GM19023 (cell line): ENCODE measurements around the gene AUTS2.

Source experiments
- ATAC-seq: cut with Tn5 transposase; IDR thresholded peaks from one replicate; pipeline ENCODE4 v1.9.1; 2021; ENCODE audit warnings: mild to moderate bottlenecking, moderate library complexity; ENCODE audit not compliant: unreplicated experiment

The AUTS2 gene

GRCh38 chr7:70142247-70142932, 544.1 kb downstream of the AUTS2 start:
- ATAC-seq, result no peak

- ATAC-seq, result no peak
Observed at GRCh38 chr7:70143075-70144044, 545.1 kb downstream of the AUTS2 start.

- no peak for ATAC-seq
Observed at GRCh38 chr7:70148997-70149396, 550.7 kb downstream of the AUTS2 start.

GRCh38 chr7:70152313-70152712, 554.0 kb downstream of the AUTS2 start:
- ATAC-seq, result no peak

DNA sequence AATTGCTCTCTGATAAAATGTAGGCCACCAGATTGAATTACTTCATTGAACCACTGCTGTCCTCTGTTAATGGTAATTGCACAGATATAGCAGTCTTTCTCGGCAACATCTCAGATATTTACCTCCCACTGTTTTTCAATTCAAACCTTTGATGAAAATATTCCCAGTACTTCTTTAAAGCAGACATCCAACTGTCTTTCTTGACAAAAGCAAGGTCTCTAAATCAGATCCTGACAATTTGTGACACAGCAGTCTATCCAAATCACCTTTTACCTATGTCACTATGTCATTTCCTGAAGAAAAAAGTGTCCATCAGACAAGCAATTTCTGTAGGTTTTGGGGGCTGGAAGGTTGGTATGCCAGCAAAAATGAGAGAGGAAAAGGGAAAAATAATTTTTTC, 555.7 kb downstream of the AUTS2 start:
- ATAC-seq, result no peak

DNA sequence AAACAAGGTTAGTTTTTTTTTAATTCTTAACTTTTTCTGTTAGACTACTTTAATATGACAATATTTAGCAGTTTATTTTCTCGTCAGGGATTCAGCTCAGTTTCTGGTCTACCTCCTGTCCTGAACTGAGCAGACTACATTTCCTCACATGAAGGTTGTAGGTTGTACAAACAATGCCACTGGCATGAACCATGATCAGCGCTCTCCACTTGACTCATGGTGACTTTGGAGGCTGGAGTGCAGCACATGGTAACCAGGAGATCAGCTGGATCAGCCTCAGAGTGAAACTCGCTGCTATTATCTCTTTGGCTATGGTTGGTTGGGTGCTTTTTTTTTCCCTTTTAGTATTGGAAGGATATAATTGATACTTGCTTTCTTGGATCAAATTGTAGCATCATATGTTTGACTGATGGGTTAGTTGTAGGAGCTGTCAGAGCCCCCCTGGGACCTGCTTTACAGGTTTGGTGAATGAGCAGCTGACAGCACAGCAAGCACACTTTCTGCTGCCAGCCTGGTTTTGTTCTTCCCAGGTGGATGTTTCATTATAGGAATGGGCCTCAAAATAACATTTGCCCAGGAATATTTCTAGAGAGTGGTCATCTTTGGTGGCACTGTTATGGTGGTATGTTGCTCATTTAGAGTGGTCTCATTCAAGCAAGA, 556.4 kb downstream of the AUTS2 start:
- no peak for ATAC-seq

GRCh38 chr7:70156057-70156456, 557.8 kb downstream of the AUTS2 start:
- ATAC-seq, result no peak

- ATAC-seq, result no peak
Observed at GRCh38 chr7:70159121-70159520, 560.8 kb downstream of the AUTS2 start.

DNA sequence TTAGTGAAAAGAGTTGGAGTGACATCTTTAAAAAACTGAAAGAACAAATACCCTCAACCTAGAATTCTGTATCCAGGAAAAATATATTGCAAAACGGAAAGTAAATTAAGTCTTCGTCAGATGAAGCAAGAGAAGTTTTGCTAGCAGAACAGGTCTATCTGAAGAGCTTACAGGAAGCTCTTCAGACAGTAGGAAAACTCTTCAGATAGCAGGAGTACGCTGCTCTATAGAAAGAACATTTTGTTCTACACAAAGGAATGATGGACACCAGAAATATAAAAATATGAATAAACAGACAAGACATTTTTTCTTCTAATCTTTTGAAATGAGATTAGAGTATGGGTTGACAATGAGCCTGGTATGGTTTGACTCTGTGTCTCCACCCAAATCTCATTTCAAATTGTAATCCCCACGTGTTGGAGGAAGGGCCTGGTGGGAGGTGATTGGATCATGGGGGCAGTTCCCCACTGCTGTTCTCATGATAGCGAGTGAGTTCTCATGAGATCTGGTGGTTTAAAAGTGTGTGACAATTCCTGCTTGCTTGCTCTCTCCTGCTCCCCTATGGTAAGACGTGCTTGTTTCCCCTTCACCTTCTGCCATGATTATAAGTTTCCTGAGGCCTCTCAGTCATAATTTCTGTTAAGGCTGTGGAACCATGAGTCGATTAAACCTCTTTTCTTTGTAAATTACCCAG, 567.3 kb downstream of the AUTS2 start:
- no peak for ATAC-seq

- ATAC-seq, result no peak
Observed at GRCh38 chr7:70171369-70171920, 573.2 kb downstream of the AUTS2 start.

DNA sequence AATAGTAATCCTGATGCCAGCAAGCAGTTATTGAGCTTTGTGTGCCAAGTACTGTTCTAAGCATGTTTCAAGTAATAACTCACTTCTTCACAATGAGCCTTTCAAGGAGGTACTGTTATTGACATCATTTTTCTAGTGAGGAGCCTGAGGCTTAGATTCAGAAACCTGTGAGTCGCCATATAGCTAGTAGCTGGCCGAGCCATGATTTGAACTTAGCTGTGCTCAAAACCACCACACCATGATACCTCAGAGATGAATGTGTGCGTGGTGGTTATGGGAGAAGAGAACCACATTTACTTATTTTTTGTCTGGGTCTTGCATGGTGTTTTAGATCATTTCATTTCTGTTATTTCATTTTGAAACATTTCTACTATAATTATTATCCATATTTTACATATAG, 578.9 kb downstream of the AUTS2 start:
- ATAC-seq, result no peak

DNA sequence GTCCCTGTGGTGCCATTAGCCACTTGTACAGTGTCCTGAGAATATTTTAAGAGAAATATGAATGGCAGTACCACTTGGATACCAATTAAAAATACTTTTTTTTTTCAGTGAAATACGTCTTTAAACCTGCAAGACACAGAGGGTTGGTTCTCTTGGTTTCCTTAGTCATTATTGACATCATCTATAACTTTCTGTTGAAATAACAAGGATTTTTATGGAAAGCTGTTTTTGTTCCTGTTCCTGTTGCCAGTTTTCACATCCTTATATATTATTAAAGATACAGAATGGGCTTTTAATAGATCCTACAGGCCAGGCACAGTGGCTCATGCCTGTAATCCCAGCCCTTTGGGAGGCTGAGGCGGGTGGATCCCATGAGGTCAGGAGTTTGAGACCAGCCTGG, 579.9 kb downstream of the AUTS2 start:
- ATAC-seq, result no peak

DNA sequence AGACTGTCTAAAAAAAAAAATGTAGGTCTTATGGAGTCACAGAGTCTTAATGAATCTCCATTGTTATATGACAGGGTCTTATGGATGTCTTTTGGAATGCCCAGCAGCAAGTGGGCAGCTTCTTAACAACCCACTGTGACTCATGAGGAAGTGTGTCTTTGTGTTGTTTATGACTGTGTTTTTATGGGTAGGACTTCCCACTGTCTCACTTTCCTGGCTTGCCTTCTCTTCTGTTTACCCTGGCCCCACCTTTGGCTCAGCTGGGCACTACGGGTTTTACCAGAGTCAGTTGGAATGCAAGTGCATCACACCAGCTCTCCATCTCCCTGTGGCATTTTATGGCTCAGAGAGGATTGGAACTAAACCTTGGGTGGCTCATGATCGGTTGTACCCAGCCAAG, 580.5 kb downstream of the AUTS2 start:
- ATAC-seq, result no peak

DNA sequence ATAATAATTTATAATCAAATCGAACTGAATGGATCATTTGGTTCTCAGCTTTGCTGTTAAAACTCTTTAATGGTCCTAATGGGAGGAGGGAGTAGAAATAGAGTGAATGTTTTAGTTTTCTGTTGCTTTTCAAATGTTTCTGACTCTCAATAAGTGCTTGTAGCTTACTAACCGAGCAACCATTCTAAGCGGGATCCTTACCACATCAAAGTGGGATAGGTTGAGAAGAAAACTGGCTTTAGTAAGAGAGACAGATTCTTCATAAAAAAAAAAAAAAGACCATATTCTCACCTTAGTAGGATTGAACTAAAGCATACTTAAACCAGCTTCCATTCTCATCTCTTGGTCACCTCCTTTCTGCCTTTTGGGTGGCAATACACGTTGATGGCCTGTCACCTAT, 584.2 kb downstream of the AUTS2 start:
- no peak for ATAC-seq

DNA sequence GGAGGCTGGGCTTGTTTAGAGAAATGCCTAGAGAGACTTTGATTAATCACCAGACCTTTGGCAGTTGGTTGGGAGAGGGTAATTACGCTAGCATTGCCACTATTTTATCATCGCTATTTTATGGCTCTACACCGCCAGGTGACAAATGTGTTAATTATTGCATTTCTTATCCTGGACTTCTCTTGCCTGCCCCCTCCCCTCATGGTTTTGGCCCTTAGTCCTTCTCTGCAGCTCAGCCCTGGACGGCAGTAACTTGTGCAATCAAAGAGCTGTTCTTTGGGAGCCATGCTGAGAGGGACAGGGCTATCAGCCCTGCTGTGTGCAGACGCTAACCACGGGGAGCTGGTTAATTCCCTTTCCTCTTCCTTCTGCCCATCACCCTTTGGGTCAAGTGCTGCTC, 585.0 kb downstream of the AUTS2 start:
- ATAC-seq, result no peak

GRCh38 chr7:70188901-70189650, 590.8 kb downstream of the AUTS2 start:
- no peak for ATAC-seq

GRCh38 chr7:70189776-70190175, 591.5 kb downstream of the AUTS2 start:
- ATAC-seq, result no peak

GRCh38 chr7:70190281-70190680, 592.0 kb downstream of the AUTS2 start:
- ATAC-seq, result no peak

GRCh38 chr7:70193514-70193913, 595.2 kb downstream of the AUTS2 start:
- no peak for ATAC-seq
